OCI-LY7 (cell line): ENCODE results near the gene MCEE. TPM values are rescaled to one million over a fixed set of nuclear protein-coding genes. Genes with fewer than 3 reads are reported as not detected.
"Not testable (repeated sequence)": the region's sequence is repeated elsewhere in the genome, so short reads cannot be mapped to it uniquely, and the experiment has no call there.

ENCODE experiments used
- Bru-seq: library from RNA; stranded (reverse); fragments of 400-500 nt; gene quantifications from one replicate; lab custom pipeline; 2021; lab: Mats Ljungman, UMichigan
- BruChase-seq, 2 experiments: library from RNA; stranded (reverse); fragments of 400-500 nt; gene quantifications; one replicate each; lab custom pipeline; 2021; lab: Mats Ljungman, UMichigan
- BruUV-seq: library from RNA; stranded (reverse); fragments of 400-500 nt; replicated peaks from 2 replicates; lab custom pipeline; 2021; lab: Mats Ljungman, UMichigan
- CTCF ChIA-PET: fragments of 300-600 bp; sonication (Branson Sonifier 250); formaldehyde crosslinking; loops from one replicate; lab custom pipeline; 2022; ENCODE audit warnings: antibody characterized with exemption; ENCODE audit not compliant: unreplicated experiment; lab: Charles Lee
- POLR2A ChIA-PET: fragments of 300-600 bp; sonication (Branson Sonifier 250); formaldehyde crosslinking; loops from one replicate; lab custom pipeline; 2022; ENCODE audit warnings: antibody characterized with exemption; lab: Charles Lee
- DNase-seq: peaks from one replicate; pipeline ENCODE4 v3.0.0-alpha.2; 2015; ENCODE audit warnings: low spot score
- H2AFZ ChIP-seq: fragments of 200-600 bp; sonication (generic), shearing (Covaris generic); 2 replicates; pipeline ENCODE4 v1.6.1; 2014; ENCODE audit warnings: mild to moderate bottlenecking, antibody characterized with exemption, low read length, moderate library complexity
- H3K27ac ChIP-seq: fragments of 200-600 bp; sonication (generic); 2 replicates; pipeline ENCODE4 v1.5.1; 2014; ENCODE audit warnings: mixed run types, low read depth, mild to moderate bottlenecking, moderate library complexity, low read length, inconsistent platforms; ENCODE audit not compliant: poor library complexity, severe bottlenecking
- H3K36me3 ChIP-seq: fragments of 200-600 bp; sonication (generic); 2 replicates; pipeline ENCODE4 v1.6.1; 2014; ENCODE audit warnings: mild to moderate bottlenecking, antibody characterized with exemption, low read length, moderate library complexity, mixed read lengths; ENCODE audit not compliant: insufficient read depth
- H3K4me1 ChIP-seq: fragments of 200-600 bp; sonication (generic); 2 replicates; pipeline ENCODE4 v1.5.1; 2014; ENCODE audit warnings: mild to moderate bottlenecking, low read length; ENCODE audit not compliant: insufficient read depth, poor library complexity, severe bottlenecking
- H3K4me2 ChIP-seq: fragments of 200-600 bp; sonication (generic); 2 replicates; pipeline ENCODE4 v1.6.1; 2014; ENCODE audit warnings: mild to moderate bottlenecking, low read length
- H3K4me3 ChIP-seq: fragments of 200-600 bp; sonication (generic); 2 replicates; pipeline ENCODE4 v1.5.1; 2014; ENCODE audit warnings: mild to moderate bottlenecking, low read depth, low read length; ENCODE audit not compliant: poor library complexity, severe bottlenecking
- H3K79me2 ChIP-seq: fragments of 200-600 bp; sonication (generic); 2 replicates; pipeline ENCODE4 v1.6.1; 2016; ENCODE audit warnings: low read depth, mild to moderate bottlenecking, low read length, moderate library complexity, mixed read lengths; ENCODE audit not compliant: insufficient read depth
- H3K9me2 ChIP-seq: fragments of 200-600 bp; sonication (generic); 2 replicates; pipeline ENCODE4 v1.6.1; 2016; ENCODE audit warnings: mild to moderate bottlenecking, low read length, mixed read lengths; ENCODE audit not compliant: insufficient read depth
- H3K9me3 ChIP-seq: fragments of 200-600 bp; sonication (generic); 2 replicates; pipeline ENCODE4 v1.6.1; 2014; ENCODE audit warnings: mild to moderate bottlenecking, mixed run types, low read length, mixed read lengths
- H4K20me1 ChIP-seq: fragments of 200-600 bp; sonication (generic); 2 replicates; pipeline ENCODE4 v1.6.1; 2014; ENCODE audit warnings: mild to moderate bottlenecking, antibody characterized with exemption, low read length, moderate library complexity, mixed read lengths; ENCODE audit not compliant: insufficient read depth
- EZH2phosphoT487 ChIP-seq: fragments of 200-600 bp; sonication (generic); IDR thresholded peaks from 2 replicates; pipeline ENCODE4 v1.6.1; 2018; ENCODE audit warnings: low read depth, borderline replicate concordance, mild to moderate bottlenecking, mixed run types, antibody characterized with exemption, low read length, moderate library complexity, mixed read lengths
- intact Hi-C: fragments of 100-400 bp; cut with micrococcal nuclease; formaldehyde crosslinking; loops from one replicate; pipeline ENCODE4 v1.10.0; 2022; ENCODE audit not compliant: unreplicated experiment
- long read RNA-seq: library from polyadenylated mRNA; stranded (forward); transcript quantifications from one replicate; pipeline ENCODE4 v2.0.0, GENCODE V29; 2022
- total RNA-seq, 2 experiments: library from RNA; depleted of rRNA in 1 of 2; stranded (reverse); fragments of >200 nt in 1 of 2; shearing (Covaris generic) in 1 of 2; gene quantifications; 2 replicates each; pipeline ENCODE4 v1.2.3, GENCODE V29; 2014 to 2022
- TF ChIP-seq, protein P1 (sequence below): fragments of 200-600 bp; sonication (generic); conservative IDR thresholded peaks from 2 replicates; pipeline ENCODE4 v1.5.1; 2014; ENCODE audit warnings: mild to moderate bottlenecking, antibody characterized with exemption, low read length, moderate library complexity, mixed read lengths

MCEE gene
- total RNA-seq (2014; rRNA removed; shearing (Covaris generic)): 30.8 and 35.4 TPM in 2 replicates
- 26.4 and 31.6 TPM in 2 replicates for total RNA-seq (2022)
- percentile 83 among the genes with signal in this experiment for Bru-seq, nascent RNA
- percentile 90 among the genes with signal in this experiment for BruChase-seq, experiment 1, labeled RNA remaining after a 6-hour chase
- BruChase-seq, experiment 2, labeled RNA remaining after a 2-hour chase: percentile 86 among the genes with signal in this experiment
- long read RNA-seq, transcript MCEE-201 (3 exons, 835 nt): major isoform, 6 of 26 reads
- long read RNA-seq, partial matches to known transcripts: 9 of 26 reads
- long read RNA-seq, other reads (novel, unspliced or antisense): 11 of 26 reads

DNA sequence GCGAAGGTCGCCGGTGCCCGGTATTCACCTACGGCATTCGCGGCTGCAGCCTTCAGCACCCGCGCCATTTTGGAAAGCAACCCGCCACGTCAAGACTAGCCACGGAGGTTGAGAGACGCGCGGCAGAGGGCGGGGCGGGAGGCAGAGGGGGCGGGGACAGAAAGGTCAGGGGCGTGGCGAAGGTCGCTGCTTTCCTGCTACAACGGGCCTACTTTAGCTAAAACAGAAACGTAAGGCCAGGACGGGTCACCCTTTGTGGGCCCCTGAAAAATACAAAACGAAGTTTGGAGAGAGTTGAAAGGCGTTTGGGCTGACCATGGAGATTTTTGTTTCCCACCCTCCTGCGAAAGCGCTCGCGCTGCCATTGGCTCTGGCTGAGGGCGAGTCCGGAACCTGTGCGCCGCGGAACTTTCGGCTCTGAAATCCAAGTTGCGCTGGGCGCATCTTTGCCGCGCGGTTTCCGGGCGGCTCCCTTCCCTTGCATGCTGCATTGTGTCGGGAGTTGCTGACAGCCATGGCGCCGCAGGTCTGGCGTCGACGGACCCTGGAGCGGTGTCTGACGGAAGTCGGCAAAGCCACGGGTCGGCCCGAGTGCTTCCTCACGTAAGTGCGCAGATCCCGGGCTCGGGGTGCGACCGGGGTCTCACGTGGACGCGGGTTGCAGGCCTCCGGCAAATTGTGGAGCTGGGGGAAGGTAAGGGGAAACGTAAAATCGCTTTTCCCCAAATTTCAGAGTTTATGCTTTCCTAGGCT lies at the start of gene MCEE, which contains the start of gene MPHOSPH10:
Gene MCEE (minus strand): TSS at position 78 of the 753 bp plus-strand sequence. CDS start 10 bp downstream, at position 68.
Gene MPHOSPH10 (plus strand): TSS at position 483 of the 753 bp plus-strand sequence. CDS start 32 bp downstream, at position 515.
- peak within 1 kb of the TSS; percentile 95 for H3K4me3 ChIP-seq
- H4K20me1 ChIP-seq: peaks cover 3% of the 10 kb centered on the region; the same call in 1 of the 2 replicates
- no peaks in the 10 kb centered on the region for H3K9me3 ChIP-seq
- peak within 1 kb of the TSS; percentile 68 for H2AFZ ChIP-seq
- DNase-seq: peak; percentile 90
- H3K36me3 ChIP-seq: peaks cover 50% of the 10 kb centered on the region
- BruUV-seq: no TSS peak
- TF ChIP-seq EZH2phosphoT487: no peak
- intact Hi-C loops: loop anchor here (1.0 to 2.0 kb wide), 2 partner anchors 62 to 96 kb away; partner anchors contain the start of genes NAGK and PAIP2B
- H3K79me2 ChIP-seq: peaks cover 80% of the 10 kb centered on the region
- CTCF ChIA-PET: interaction anchor here (1.2 kb wide), 1 partner anchor 59 kb away, joined by 6 read pairs; no protein-coding TSS in a partner anchor
- H3K27ac ChIP-seq: peak within 1 kb of the TSS; percentile 80
- peak within 1 kb of the TSS; percentile 85 for H3K4me2 ChIP-seq
- H3K4me1 ChIP-seq: peaks cover 37% of the 10 kb centered on the region
- POLR2A ChIA-PET: interaction anchor here (0.8 to 2.3 kb wide), 8 partner anchors 11 to 203 kb away, joined by 3 to 11 read pairs (median 8); partner anchors contain the start of gene NAGK
- H3K9me2 ChIP-seq: no peaks in the 10 kb centered on the region

DNA sequence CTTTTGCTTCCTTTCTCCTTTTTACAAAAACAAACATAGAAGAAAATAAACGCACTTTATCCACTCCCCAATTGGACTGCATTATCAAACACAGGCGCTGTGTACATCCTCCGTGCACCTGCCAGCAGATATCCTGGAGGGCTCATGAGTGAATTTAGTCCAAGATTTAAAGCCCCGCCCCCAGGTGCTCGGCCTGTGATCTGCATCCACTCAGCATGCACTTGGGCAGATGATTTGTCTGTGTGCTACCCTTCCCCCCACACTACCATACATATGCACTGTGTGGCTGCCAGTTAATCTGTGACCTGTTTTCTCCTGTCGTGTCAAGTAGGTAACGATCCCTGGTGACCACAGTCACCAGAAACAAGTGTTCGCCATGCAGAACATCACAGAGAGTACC lies 48.8 kb upstream of the MCEE start:
- H3K27ac ChIP-seq, H3K4me2 ChIP-seq, H3K9me3 ChIP-seq, CTCF ChIA-PET, H3K9me2 ChIP-seq, intact Hi-C loops, DNase-seq, H3K79me2 ChIP-seq, POLR2A ChIA-PET, H3K36me3 ChIP-seq, H2AFZ ChIP-seq, H3K4me3 ChIP-seq, H3K4me1 ChIP-seq, BruUV-seq, H4K20me1 ChIP-seq: not testable (repeated sequence)

DNA sequence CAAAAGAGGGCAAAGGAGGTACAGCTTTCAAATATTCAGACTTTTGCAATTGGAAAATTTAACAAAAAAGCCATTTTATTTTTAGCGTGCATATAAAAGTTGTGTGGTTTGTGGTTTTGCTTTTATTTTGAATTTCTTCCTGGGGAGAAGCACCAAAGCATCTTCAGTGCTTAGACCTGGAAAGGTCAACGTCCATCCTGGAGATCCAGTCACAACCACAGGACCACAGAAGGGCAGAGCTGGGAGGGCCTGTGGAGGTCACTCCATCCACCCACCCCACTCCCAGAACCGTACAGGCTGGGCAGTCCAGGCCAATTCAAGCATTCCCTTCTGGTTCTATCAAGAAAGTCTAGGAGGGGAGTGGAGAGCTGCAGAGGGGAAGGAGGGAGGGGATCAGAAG lies 44.2 kb upstream of the MCEE start:
- H2AFZ ChIP-seq: no peak overlapping the region
- no TSS peak for BruUV-seq

More for the DNA sequence above, 44.2 kb upstream of the MCEE start:
- TF ChIP-seq EZH2phosphoT487: no peak
- TF ChIP-seq, protein P1, sequence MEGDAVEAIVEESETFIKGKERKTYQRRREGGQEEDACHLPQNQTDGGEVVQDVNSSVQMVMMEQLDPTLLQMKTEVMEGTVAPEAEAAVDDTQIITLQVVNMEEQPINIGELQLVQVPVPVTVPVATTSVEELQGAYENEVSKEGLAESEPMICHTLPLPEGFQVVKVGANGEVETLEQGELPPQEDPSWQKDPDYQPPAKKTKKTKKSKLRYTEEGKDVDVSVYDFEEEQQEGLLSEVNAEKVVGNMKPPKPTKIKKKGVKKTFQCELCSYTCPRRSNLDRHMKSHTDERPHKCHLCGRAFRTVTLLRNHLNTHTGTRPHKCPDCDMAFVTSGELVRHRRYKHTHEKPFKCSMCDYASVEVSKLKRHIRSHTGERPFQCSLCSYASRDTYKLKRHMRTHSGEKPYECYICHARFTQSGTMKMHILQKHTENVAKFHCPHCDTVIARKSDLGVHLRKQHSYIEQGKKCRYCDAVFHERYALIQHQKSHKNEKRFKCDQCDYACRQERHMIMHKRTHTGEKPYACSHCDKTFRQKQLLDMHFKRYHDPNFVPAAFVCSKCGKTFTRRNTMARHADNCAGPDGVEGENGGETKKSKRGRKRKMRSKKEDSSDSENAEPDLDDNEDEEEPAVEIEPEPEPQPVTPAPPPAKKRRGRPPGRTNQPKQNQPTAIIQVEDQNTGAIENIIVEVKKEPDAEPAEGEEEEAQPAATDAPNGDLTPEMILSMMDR: no peak
- ChIA-PET POLR2A (no interaction called here), CTCF (no interaction called here)
- no peaks in the 10 kb centered on the region for H3K4me1 ChIP-seq
- no peaks in the 10 kb centered on the region for H4K20me1 ChIP-seq
- no peak overlapping the region for H3K27ac ChIP-seq
- intact Hi-C loops: no loop called here
- H3K4me2 ChIP-seq: no peak overlapping the region
- H3K79me2 ChIP-seq: no peaks in the 10 kb centered on the region
- no peaks in the 10 kb centered on the region for H3K9me2 ChIP-seq
- no peak for DNase-seq
- no peak overlapping the region for H3K4me3 ChIP-seq
- H3K9me3 ChIP-seq: no peaks in the 10 kb centered on the region
- no peaks in the 10 kb centered on the region for H3K36me3 ChIP-seq
